Trophoblast cell (in vitro differentiated cells and primary cell): Measurements from ENCODE around the gene PYROXD2.

Experiments
- DNase-seq, 2 donors: peaks; one replicate each; pipeline ENCODE4 v3.0.0-alpha.2; 2016
- H2AFZ ChIP-seq: 2 replicates; pipeline ENCODE4 v1.6.1; 2013; ENCODE audit warnings: low read length, moderate library complexity, mild to moderate bottlenecking; ENCODE audit not compliant: insufficient read depth, poor library complexity
- H2AK5ac ChIP-seq: 2 replicates; pipeline ENCODE4 v1.6.1; 2013; ENCODE audit warnings: mild to moderate bottlenecking, low read length
- H2BK120ac ChIP-seq: 2 replicates; pipeline ENCODE4 v1.6.1; 2013; ENCODE audit warnings: low read length, mild to moderate bottlenecking, moderate library complexity; ENCODE audit not compliant: insufficient read depth, poor library complexity
- H2BK12ac ChIP-seq: 2 replicates; pipeline ENCODE4 v1.6.1; 2013; ENCODE audit warnings: mild to moderate bottlenecking, low read length, moderate library complexity
- H2BK5ac ChIP-seq: 2 replicates; pipeline ENCODE4 v1.6.1; 2013; ENCODE audit warnings: low read length, low read depth, moderate library complexity, mild to moderate bottlenecking; ENCODE audit not compliant: poor library complexity
- H3K14ac ChIP-seq: 2 replicates; pipeline ENCODE4 v1.6.1; 2013; ENCODE audit warnings: mild to moderate bottlenecking, low read length
- H3K18ac ChIP-seq: 2 replicates; pipeline ENCODE4 v1.6.1; 2013; ENCODE audit warnings: mild to moderate bottlenecking, low read length
- H3K23ac ChIP-seq: 2 replicates; pipeline ENCODE4 v1.6.1; 2013; ENCODE audit warnings: low read length
- H3K27ac ChIP-seq: 2 replicates; pipeline ENCODE4 v1.5.1; 2013; ENCODE audit warnings: low read depth, mild to moderate bottlenecking, inconsistent platforms, low read length, moderate library complexity
- H3K27me3 ChIP-seq: 2 replicates; pipeline ENCODE4 v1.6.1; 2013; ENCODE audit warnings: inconsistent platforms, mild to moderate bottlenecking, low read length, moderate library complexity; ENCODE audit not compliant: insufficient read depth
- H3K36me3 ChIP-seq, 2 experiments: 1 replicate in 1 of 2; 2 replicates in 1 of 2; pipeline ENCODE4 v1.6.1; 2013; ENCODE audit warnings: low read length in 2 of 2, mild to moderate bottlenecking in 2 of 2, moderate library complexity in 1 of 2; ENCODE audit not compliant: insufficient read depth in 2 of 2, control insufficient read depth in 1 of 2
- H3K4ac ChIP-seq: 2 replicates; pipeline ENCODE4 v1.6.1; 2013; ENCODE audit warnings: low read depth, mild to moderate bottlenecking, low read length, moderate library complexity
- H3K4me1 ChIP-seq, 2 experiments: 1 replicate in 1 of 2; 2 replicates in 1 of 2; pipeline ENCODE4 v1.6.1; 2013; ENCODE audit warnings: low read length in 2 of 2, mild to moderate bottlenecking in 2 of 2, moderate library complexity in 1 of 2; ENCODE audit not compliant: insufficient read depth in 2 of 2, control insufficient read depth in 1 of 2
- H3K4me2 ChIP-seq: 2 replicates; pipeline ENCODE4 v1.6.1; 2013; ENCODE audit warnings: inconsistent platforms, mild to moderate bottlenecking, low read length, moderate library complexity
- H3K4me3 ChIP-seq: 2 replicates; pipeline ENCODE4 v1.5.1; 2013; ENCODE audit warnings: mild to moderate bottlenecking, low read depth, low read length, inconsistent platforms
- H3K79me1 ChIP-seq: one replicate; pipeline ENCODE4 v1.6.1; 2013; ENCODE audit warnings: low read length
- H3K79me2 ChIP-seq: 2 replicates; pipeline ENCODE4 v1.6.1; 2013; ENCODE audit warnings: low read length, mild to moderate bottlenecking; ENCODE audit not compliant: control insufficient read depth, insufficient read depth, poor library complexity
- H3K9ac ChIP-seq: 2 replicates; pipeline ENCODE4 v1.6.1; 2013; ENCODE audit warnings: mild to moderate bottlenecking, low read length
- H3K9me3 ChIP-seq: 2 replicates; pipeline ENCODE4 v1.6.1; 2013; ENCODE audit warnings: low read depth, mild to moderate bottlenecking, control low read depth, inconsistent platforms, low read length; ENCODE audit not compliant: insufficient read depth
- H4K12ac ChIP-seq: 2 replicates; pipeline ENCODE4 v1.6.1; 2013; ENCODE audit warnings: low read depth, mild to moderate bottlenecking, low read length, moderate library complexity
- H4K8ac ChIP-seq: 2 replicates; pipeline ENCODE4 v1.6.1; 2013; ENCODE audit warnings: low read depth, mild to moderate bottlenecking, low read length, moderate library complexity
- H4K91ac ChIP-seq: one replicate; pipeline ENCODE4 v1.6.1; 2013; ENCODE audit warnings: low read depth, mild to moderate bottlenecking, low read length, moderate library complexity
- WGBS: extraction: QIAGEN DNeasy Blood & Tissue Kit; methylation state at CpG from one replicate; pipeline ENCODE4 v1.1.7; 2013; ENCODE audit warnings: missing lambda C conversion rate; ENCODE audit not compliant: insufficient read length, insufficient coverage; ENCODE audit errors: extremely low coverage; 5-methylcytosine and 5-hydroxymethylcytosine counted together

The PYROXD2 gene

GRCh38 chr10:98369801-98370200, 45.2 kb downstream of the PYROXD2 start:
- Histone ChIP-seq H3K4me1 (peaks cover 24 to 26% of the 10 kb centered on the region in 2 experiments), H3K36me3 (no peaks in the 10 kb centered on the region), H4K12ac (no peak overlapping the region), H3K79me2 (no peaks in the 10 kb centered on the region), H2AFZ (no peak overlapping the region), H3K14ac (no peak overlapping the region), H3K23ac (no peak overlapping the region), H3K79me1 (peaks cover 2% of the 10 kb centered on the region), H3K9me3 (peaks cover 2% of the 10 kb centered on the region), H3K4ac (no peak overlapping the region), H2BK12ac (no peak overlapping the region), H2BK120ac (no peak overlapping the region), H3K27ac (no peak overlapping the region), H2AK5ac (no peak overlapping the region), H3K9ac (no peak overlapping the region), H4K91ac (no peak overlapping the region), H3K27me3 (no peaks in the 10 kb centered on the region), H3K4me2 (no peak overlapping the region), H3K4me3 (no peak overlapping the region), H4K8ac (no peak overlapping the region), H2BK5ac (no peak overlapping the region), H3K18ac (no peak overlapping the region)
- no peak for DNase-seq
- WGBS = no CpG with 5 or more reads among the region's 7 CpGs

- Histone ChIP-seq H3K9me3 (peaks cover 2% of the 10 kb centered on the region), H2AK5ac (no peak overlapping the region), H3K4me3 (no peak overlapping the region), H4K8ac (no peak overlapping the region), H3K4me2 (no peak overlapping the region), H3K4me1 (peaks cover 13 to 17% of the 10 kb centered on the region in 2 experiments), H3K23ac (no peak overlapping the region), H3K14ac (no peak overlapping the region), H4K12ac (no peak overlapping the region), H3K27me3 (no peaks in the 10 kb centered on the region), H2BK12ac (no peak overlapping the region), H3K18ac (no peak overlapping the region), H3K9ac (no peak overlapping the region), H4K91ac (no peak overlapping the region), H3K79me2 (no peaks in the 10 kb centered on the region), H3K79me1 (no peaks in the 10 kb centered on the region), H2BK120ac (no peak overlapping the region), H3K36me3 (no peaks in the 10 kb centered on the region), H3K4ac (no peak overlapping the region), H3K27ac (no peak overlapping the region), H2AFZ (no peak overlapping the region), H2BK5ac (no peak overlapping the region)
- no CpG with 5 or more reads among the region's 2 CpGs for WGBS
- no peak for DNase-seq
Observed at GRCh38 chr10:98368644-98369043, 46.3 kb downstream of the PYROXD2 start.

GRCh38 chr10:98367604-98368451, 47.2 kb downstream of the PYROXD2 start:
- no CpG with 5 or more reads among the region's 19 CpGs for WGBS
- Histone ChIP-seq H3K79me1 (no peaks in the 10 kb centered on the region), H2AFZ (no peak overlapping the region), H3K14ac (no peak overlapping the region), H3K4me3 (no peak overlapping the region), H4K12ac (no peak overlapping the region), H2BK12ac (no peak overlapping the region), H3K27me3 (no peaks in the 10 kb centered on the region), H3K9me3 (peaks cover 2% of the 10 kb centered on the region), H2BK120ac (no peak overlapping the region), H3K27ac (no peak overlapping the region), H3K4me2 (no peak overlapping the region), H3K9ac (no peak overlapping the region), H3K36me3 (no peaks in the 10 kb centered on the region), H3K79me2 (no peaks in the 10 kb centered on the region), H2AK5ac (no peak overlapping the region), H4K8ac (no peak overlapping the region), H3K23ac (no peak overlapping the region), H2BK5ac (no peak overlapping the region), H3K18ac (no peak overlapping the region), H4K91ac (no peak overlapping the region), H3K4ac (no peak overlapping the region), H3K4me1 (peaks cover 10 to 16% of the 10 kb centered on the region in 2 experiments)
- DNase-seq = no peak

- Histone ChIP-seq H3K79me1 (no peaks in the 10 kb centered on the region), H2BK5ac (no peak overlapping the region), H3K27ac (no peak overlapping the region), H3K27me3 (no peaks in the 10 kb centered on the region), H3K4me1 (peaks cover 10 to 17% of the 10 kb centered on the region in 2 experiments), H2AK5ac (no peak overlapping the region), H4K8ac (no peak overlapping the region), H3K23ac (no peak overlapping the region), H3K79me2 (no peaks in the 10 kb centered on the region), H2AFZ (no peak overlapping the region), H3K4me2 (no peak overlapping the region), H3K4me3 (no peak overlapping the region), H2BK12ac (no peak overlapping the region), H3K14ac (no peak overlapping the region), H3K18ac (no peak overlapping the region), H3K36me3 (no peaks in the 10 kb centered on the region), H4K91ac (no peak overlapping the region), H3K9ac (no peak overlapping the region), H2BK120ac (no peak overlapping the region), H4K12ac (no peak overlapping the region), H3K4ac (no peak overlapping the region), H3K9me3 (peaks cover 2% of the 10 kb centered on the region)
- no CpG with 5 or more reads among the region's 6 CpGs for WGBS
- no peak for DNase-seq
Observed at GRCh38 chr10:98366062-98366530, 48.9 kb downstream of the PYROXD2 start.
